NCI-H748 treated with DMSO at 0.1 percent for 48 hours (cell line): ENCODE results near the gene CPLX1.
A peak's percentile ranks its signal among the peaks of the same experiment; 100 is the strongest.
"Not testable (repeated sequence)": the region's sequence is repeated elsewhere in the genome, so short reads cannot be mapped to it uniquely, and the experiment has no call there.

Experiments used
- DNase-seq: peaks from one replicate; lab custom pipeline; 2025; lab: John Stamatoyannopoulos, UW

CPLX1 gene

GRCh38 chr4:791898-792625, 33.9 kb downstream of the CPLX1 start:
- DNase-seq, result no peak

GRCh38 chr4:791252-791897, 34.6 kb downstream of the CPLX1 start:
- no peak for DNase-seq

GRCh38 chr4:790466-790820, 35.5 kb downstream of the CPLX1 start:
- DNase-seq, result no peak

GRCh38 chr4:789571-790465, 36.1 kb downstream of the CPLX1 start:
- no peak for DNase-seq

- no peak for DNase-seq
Measured at GRCh38 chr4:788636-789297, 37.2 kb downstream of the CPLX1 start.

- no peak for DNase-seq
Measured at GRCh38 chr4:788006-788635, 37.8 kb downstream of the CPLX1 start.

- no peak for DNase-seq
Measured at GRCh38 chr4:787561-787981, 38.4 kb downstream of the CPLX1 start.

GRCh38 chr4:786861-787300, 39.0 kb downstream of the CPLX1 start:
- no peak for DNase-seq

GRCh38 chr4:786074-786741, 39.7 kb downstream of the CPLX1 start:
- DNase-seq, result no peak

- no peak for DNase-seq
Measured at GRCh38 chr4:785332-786073, 40.4 kb downstream of the CPLX1 start.

GRCh38 chr4:784401-785331, 41.3 kb downstream of the CPLX1 start:
- DNase-seq, result no peak

GRCh38 chr4:781493-782216, 44.3 kb downstream of the CPLX1 start:
- peak; percentile 63 for DNase-seq

GRCh38 chr4:780716-781492, 45.0 kb downstream of the CPLX1 start:
- DNase-seq, result no peak

GRCh38 chr4:780255-780654, 45.7 kb downstream of the CPLX1 start:
- not testable (repeated sequence) for DNase-seq

- DNase-seq, result no peak
Measured at GRCh38 chr4:779555-779954, 46.4 kb downstream of the CPLX1 start.

GRCh38 chr4:777520-778262, 48.2 kb downstream of the CPLX1 start:
- no peak for DNase-seq
